ENCODE data around the gene CYFIP2. TPM values are rescaled to one million over a fixed set of nuclear protein-coding genes. Genes with fewer than 3 reads are reported as not detected.

Gene CYFIP2
- total and polyA plus RNA-seq, 12 donors, result 24.8 to 123 (median 54.8) TPM

- DNase-seq, result no peak
- WGBS, 4 donors, result 84 to 94% (median 91%) methylated on average over 11 of the region's 11 CpGs
- Histone ChIP-seq H3K9me3 (replicated peaks in 1 of 3) (no peaks in the 10 kb centered on the region), H3K27me3 (no peaks in the 10 kb centered on the region), H3K4me1 (replicated peaks in 1 of 2) (peaks cover 0 to 12% of the 10 kb centered on the region in 2 donors), H3K4me3 (no peak overlapping the region), H3K27ac (no peak overlapping the region), H3K36me3 (replicated peaks in 1 of 2) (no peaks in the 10 kb centered on the region)
- intact Hi-C loops (cut with DNase I), result no loop called here
- TF ChIP-seq CTCF (IDR thresholded peaks at IDR 0.05), result no peak
These were observed 117.3 kb downstream of the CYFIP2 start for GRCh38 chr5:157382996-157383800.

GRCh38 chr5:157384971-157385709 lies 119.2 kb downstream of the CYFIP2 start:
- H3K4me3 ChIP-seq, result no peak overlapping the region
- H3K27me3 ChIP-seq, result no peaks in the 10 kb centered on the region
- H3K36me3 ChIP-seq (replicated peaks in 1 of 2), result no peaks in the 10 kb centered on the region
- no peak for TF ChIP-seq CTCF (IDR thresholded peaks at IDR 0.05)
- no peak for TF ChIP-seq POLR2A (IDR thresholded peaks at IDR 0.05)
- peaks cover 0 to 13% of the 10 kb centered on the region in 2 donors for H3K4me1 ChIP-seq (replicated peaks in 1 of 2)
- no peaks in the 10 kb centered on the region for H3K9me3 ChIP-seq (replicated peaks in 1 of 3)
- peak overlapping the region in 1 of 5 donors; percentile 12 for H3K27ac ChIP-seq
- peak in 2 of 7 donors; percentile 5 to 64 for DNase-seq
- intact Hi-C loops (cut with DNase I), result no loop called here
- 67 to 81% (median 72%) methylated on average over 4 of the region's 4 CpGs for WGBS, 4 donors

GRCh38 chr5:157387041-157387563 lies 121.2 kb downstream of the CYFIP2 start:
- Histone ChIP-seq H3K27ac (peak overlapping the region in 2 of 5 donors; percentile 3 to 42), H3K27me3 (no peaks in the 10 kb centered on the region), H3K36me3 (replicated peaks in 1 of 2) (no peaks in the 10 kb centered on the region), H3K4me3 (no peak overlapping the region), H3K4me1 (replicated peaks in 1 of 2) (peaks cover 0 to 13% of the 10 kb centered on the region in 2 donors), H3K9me3 (replicated peaks in 1 of 3) (no peaks in the 10 kb centered on the region)
- no peak for DNase-seq
- intact Hi-C loops (cut with DNase I), result no loop called here
- WGBS, 4 donors, result 56 to 72% (median 63%) methylated on average over 1 of the region's 1 CpG
- TF ChIP-seq POLR2A (IDR thresholded peaks at IDR 0.05) (no peak), CTCF (IDR thresholded peaks at IDR 0.05) (no peak)

- Histone ChIP-seq H3K4me1 (replicated peaks in 1 of 2) (peaks cover 0 to 13% of the 10 kb centered on the region in 2 donors), H3K36me3 (replicated peaks in 1 of 2) (no peaks in the 10 kb centered on the region), H3K4me3 (no peak overlapping the region), H3K9me3 (replicated peaks in 1 of 3) (no peaks in the 10 kb centered on the region), H3K27me3 (no peaks in the 10 kb centered on the region), H3K27ac (peak overlapping the region in 1 of 5 donors; percentile 7)
- peak; percentile 53 to 83 (median 75) for DNase-seq
- 30 to 39% (median 34%) methylated on average over 3 of the region's 3 CpGs for WGBS, 4 donors
- no peak for TF ChIP-seq POLR2A (IDR thresholded peaks at IDR 0.05)
- TF ChIP-seq CTCF (IDR thresholded peaks at IDR 0.05), result no peak
- intact Hi-C loops (cut with DNase I), result no loop called here
These were observed 121.8 kb downstream of the CYFIP2 start for GRCh38 chr5:157387683-157388093.

Measured in adrenal gland (tissue), 12 donors.